Mucosa of rectum (tissue), 2 donors: ENCODE data around the gene TSPYL6.

Experiments
- H3K27ac ChIP-seq, 2 donors: one replicate each; pipeline ENCODE4 v1.7.0; 2013; ENCODE audit warnings: inconsistent platforms in 2 of 2, low read depth in 2 of 2, low read length in 2 of 2
- H3K27me3 ChIP-seq, 2 donors: one replicate each; pipeline ENCODE4 v1.7.0; 2013; ENCODE audit warnings: low read length in 2 of 2; ENCODE audit not compliant: control insufficient read depth in 2 of 2, insufficient read depth in 2 of 2
- H3K36me3 ChIP-seq, 2 donors: one replicate each; pipeline ENCODE4 v1.7.0; 2013; ENCODE audit warnings: low read length in 2 of 2; ENCODE audit not compliant: control insufficient read depth in 2 of 2, insufficient read depth in 2 of 2
- H3K4me1 ChIP-seq, 2 donors: one replicate each; pipeline ENCODE4 v1.7.0; 2013; ENCODE audit warnings: low read length in 2 of 2, mild to moderate bottlenecking in 1 of 2; ENCODE audit not compliant: control insufficient read depth in 2 of 2, insufficient read depth in 2 of 2
- H3K4me3 ChIP-seq, 2 donors: one replicate each; pipeline ENCODE4 v1.7.0; 2013; ENCODE audit warnings: low read length in 2 of 2
- H3K9ac ChIP-seq, 2 donors: one replicate each; pipeline ENCODE4 v1.7.0; 2013; ENCODE audit warnings: low read length in 2 of 2, low read depth in 1 of 2, mild to moderate bottlenecking in 1 of 2
- H3K9me3 ChIP-seq, 2 donors: one replicate each; pipeline ENCODE4 v1.7.0; 2013; ENCODE audit warnings: low read length in 2 of 2; ENCODE audit not compliant: control insufficient read depth in 2 of 2
- donor health status: healthy.
- donor health status: Normal muscosa, but diverticular disease.

Gene TSPYL6

GRCh38 chr2:54233832-54234649 is 22.0 kb downstream of the TSPYL6 start:
- Histone ChIP-seq H3K9me3 (no peaks in the 10 kb centered on the region), H3K9ac (no peak overlapping the region), H3K36me3 (no peaks in the 10 kb centered on the region), H3K27ac (no peak overlapping the region), H3K4me1 (no peaks in the 10 kb centered on the region), H3K27me3 (no peaks in the 10 kb centered on the region), H3K4me3 (no peak overlapping the region)

GRCh38 chr2:54228945-54229344 is 27.1 kb downstream of the TSPYL6 start:
- H3K27ac ChIP-seq, result no peak overlapping the region
- no peaks in the 10 kb centered on the region for H3K4me1 ChIP-seq
- no peak overlapping the region for H3K4me3 ChIP-seq
- no peak overlapping the region for H3K9ac ChIP-seq
- H3K36me3 ChIP-seq, result no peaks in the 10 kb centered on the region
- no peaks in the 10 kb centered on the region for H3K9me3 ChIP-seq
- H3K27me3 ChIP-seq, result no peaks in the 10 kb centered on the region

GRCh38 chr2:54227798-54228197 is 28.2 kb downstream of the TSPYL6 start:
- Histone ChIP-seq H3K27me3 (no peaks in the 10 kb centered on the region), H3K4me1 (no peaks in the 10 kb centered on the region), H3K4me3 (no peak overlapping the region), H3K27ac (no peak overlapping the region), H3K9ac (no peak overlapping the region), H3K36me3 (no peaks in the 10 kb centered on the region), H3K9me3 (no peaks in the 10 kb centered on the region)

- no peak overlapping the region for H3K27ac ChIP-seq
- H3K9me3 ChIP-seq, result no peaks in the 10 kb centered on the region
- H3K36me3 ChIP-seq, result no peaks in the 10 kb centered on the region
- no peaks in the 10 kb centered on the region for H3K4me1 ChIP-seq
- H3K9ac ChIP-seq, result no peak overlapping the region
- no peak overlapping the region for H3K4me3 ChIP-seq
- H3K27me3 ChIP-seq, result no peaks in the 10 kb centered on the region
Measured at GRCh38 chr2:54226260-54226659, 29.8 kb downstream of the TSPYL6 start.

- H3K27ac ChIP-seq, result no peak overlapping the region
- no peak overlapping the region for H3K9ac ChIP-seq
- H3K4me1 ChIP-seq, result no peaks in the 10 kb centered on the region
- H3K4me3 ChIP-seq, result no peak overlapping the region
- H3K27me3 ChIP-seq, result no peaks in the 10 kb centered on the region
- no peaks in the 10 kb centered on the region for H3K9me3 ChIP-seq
- H3K36me3 ChIP-seq, result no peaks in the 10 kb centered on the region
Measured at GRCh38 chr2:54224997-54225396, 31.0 kb downstream of the TSPYL6 start.

GRCh38 chr2:54213082-54213481 is 42.9 kb downstream of the TSPYL6 start:
- H3K9me3 ChIP-seq, result no peaks in the 10 kb centered on the region
- no peak overlapping the region for H3K9ac ChIP-seq
- H3K36me3 ChIP-seq, result no peaks in the 10 kb centered on the region
- no peaks in the 10 kb centered on the region for H3K4me1 ChIP-seq
- H3K27ac ChIP-seq, result no peak overlapping the region
- H3K27me3 ChIP-seq, result no peaks in the 10 kb centered on the region
- no peak overlapping the region for H3K4me3 ChIP-seq

- Histone ChIP-seq H3K36me3 (no peaks in the 10 kb centered on the region), H3K4me3 (no peak overlapping the region), H3K4me1 (no peaks in the 10 kb centered on the region), H3K9ac (no peak overlapping the region), H3K9me3 (no peaks in the 10 kb centered on the region), H3K27ac (no peak overlapping the region), H3K27me3 (no peaks in the 10 kb centered on the region)
Measured at GRCh38 chr2:54212456-54212855, 43.6 kb downstream of the TSPYL6 start.

- H3K9ac ChIP-seq, result no peak overlapping the region
- no peaks in the 10 kb centered on the region for H3K36me3 ChIP-seq
- no peak overlapping the region for H3K27ac ChIP-seq
- no peaks in the 10 kb centered on the region for H3K4me1 ChIP-seq
- no peaks in the 10 kb centered on the region for H3K27me3 ChIP-seq
- no peak overlapping the region for H3K4me3 ChIP-seq
- H3K9me3 ChIP-seq, result no peaks in the 10 kb centered on the region
Measured at GRCh38 chr2:54209379-54209778, 46.6 kb downstream of the TSPYL6 start.

- H3K27ac ChIP-seq, result no peak overlapping the region
- no peaks in the 10 kb centered on the region for H3K27me3 ChIP-seq
- no peak overlapping the region for H3K4me3 ChIP-seq
- no peaks in the 10 kb centered on the region for H3K4me1 ChIP-seq
- no peaks in the 10 kb centered on the region for H3K9me3 ChIP-seq
- no peak overlapping the region for H3K9ac ChIP-seq
- no peaks in the 10 kb centered on the region for H3K36me3 ChIP-seq
Measured at GRCh38 chr2:54208364-54209240, 47.4 kb downstream of the TSPYL6 start.

GRCh38 chr2:54207666-54208195 is 48.3 kb downstream of the TSPYL6 start:
- Histone ChIP-seq H3K36me3 (no peaks in the 10 kb centered on the region), H3K27me3 (no peaks in the 10 kb centered on the region), H3K4me1 (no peaks in the 10 kb centered on the region), H3K9ac (no peak overlapping the region), H3K9me3 (no peaks in the 10 kb centered on the region), H3K4me3 (no peak overlapping the region), H3K27ac (no peak overlapping the region)
